Progenitor cell of endocrine pancreas (in vitro differentiated cells): Measurements from ENCODE around the gene PRUNE1. TPM values are rescaled to one million over a fixed set of nuclear protein-coding genes. Genes with fewer than 3 reads are reported as not detected.

Experiments used
- DNase-seq: peaks from one replicate; pipeline ENCODE4 v3.0.0; 2021; ENCODE audit warnings: low spot score; ENCODE audit not compliant: unreplicated experiment
- H3K27ac Mint-ChIP-seq: 2 replicates; pipeline ENCODE4 v1.8.0; 2021; ENCODE audit warnings: mild to moderate bottlenecking, moderate library complexity, mixed read lengths
- H3K27me3 Mint-ChIP-seq: 2 replicates; pipeline ENCODE4 v1.8.0; 2021; ENCODE audit warnings: mixed read lengths
- H3K36me3 Mint-ChIP-seq: 2 replicates; pipeline ENCODE4 v1.8.0; 2022; ENCODE audit warnings: mixed read lengths; ENCODE audit not compliant: insufficient read depth
- H3K4me1 Mint-ChIP-seq: 2 replicates; pipeline ENCODE4 v1.8.0; 2021; ENCODE audit warnings: low read depth, mixed read lengths
- H3K4me3 Mint-ChIP-seq: 2 replicates; pipeline ENCODE4 v1.8.0; 2021; ENCODE audit warnings: low read depth, mild to moderate bottlenecking, moderate library complexity, mixed read lengths
- H3K9me3 Mint-ChIP-seq: 2 replicates; pipeline ENCODE4 v1.8.0; 2021; ENCODE audit warnings: low read depth, mixed read lengths
- CTCF ChIP-seq: fragments of 200-600 bp; sonication (generic); IDR thresholded peaks from one replicate; pipeline ENCODE4 v1.5.0; 2021; ENCODE audit warnings: antibody characterized with exemption, mild to moderate bottlenecking; ENCODE audit not compliant: unreplicated experiment
- total RNA-seq: library from RNA; stranded (reverse); gene quantifications from 2 replicates; pipeline ENCODE4 v1.2.1, GENCODE V29; 2021

Gene PRUNE1
- total RNA-seq, 1 donor from 2014 or later = 24.4 TPM

GRCh38 chr1:150964164-150964489 lies 44.1 kb upstream of the PRUNE1 start:
- Mint-ChIP-seq H3K27me3 (no peaks in the 10 kb centered on the region), H3K9me3 (no peaks in the 10 kb centered on the region), H3K36me3 (peaks cover 62% of the 10 kb centered on the region), H3K4me1 (peaks cover 7% of the 10 kb centered on the region), H3K27ac (peak overlapping the region; percentile 71), H3K4me3 (no peak overlapping the region)
- no peak for DNase-seq
- TF ChIP-seq CTCF = no peak

GRCh38 chr1:150965605-150966004 lies 42.6 kb upstream of the PRUNE1 start:
- H3K27ac Mint-ChIP-seq = peak overlapping the region; percentile 67
- peaks cover 12% of the 10 kb centered on the region for H3K4me1 Mint-ChIP-seq
- H3K4me3 Mint-ChIP-seq = no peak overlapping the region
- H3K27me3 Mint-ChIP-seq = no peaks in the 10 kb centered on the region
- peaks cover 55% of the 10 kb centered on the region for H3K36me3 Mint-ChIP-seq
- no peak for DNase-seq
- no peaks in the 10 kb centered on the region for H3K9me3 Mint-ChIP-seq
- no peak for TF ChIP-seq CTCF

GRCh38 chr1:150966011-150966410 lies 42.2 kb upstream of the PRUNE1 start:
- DNase-seq = no peak
- H3K4me3 Mint-ChIP-seq = no peak overlapping the region
- no peak for TF ChIP-seq CTCF
- peak overlapping the region; percentile 67 for H3K27ac Mint-ChIP-seq
- H3K36me3 Mint-ChIP-seq = peaks cover 53% of the 10 kb centered on the region
- H3K4me1 Mint-ChIP-seq = peaks cover 16% of the 10 kb centered on the region
- no peaks in the 10 kb centered on the region for H3K9me3 Mint-ChIP-seq
- no peaks in the 10 kb centered on the region for H3K27me3 Mint-ChIP-seq

GRCh38 chr1:150967936-150968335 lies 40.3 kb upstream of the PRUNE1 start:
- no peak for TF ChIP-seq CTCF
- Mint-ChIP-seq H3K4me3 (no peak overlapping the region), H3K27me3 (no peaks in the 10 kb centered on the region), H3K9me3 (no peaks in the 10 kb centered on the region), H3K4me1 (peaks cover 33% of the 10 kb centered on the region), H3K27ac (no peak overlapping the region), H3K36me3 (peaks cover 37% of the 10 kb centered on the region)
- no peak for DNase-seq

- H3K9me3 Mint-ChIP-seq = no peaks in the 10 kb centered on the region
- H3K27ac Mint-ChIP-seq = peak overlapping the region; percentile 90
- H3K27me3 Mint-ChIP-seq = no peaks in the 10 kb centered on the region
- no peak overlapping the region for H3K4me3 Mint-ChIP-seq
- H3K36me3 Mint-ChIP-seq = peaks cover 31% of the 10 kb centered on the region
- TF ChIP-seq CTCF = no peak
- peaks cover 38% of the 10 kb centered on the region for H3K4me1 Mint-ChIP-seq
- DNase-seq = no peak
These were observed 39.8 kb upstream of the PRUNE1 start for GRCh38 chr1:150968491-150968890.
